Measurements from ENCODE around the gene NFATC2IP. TPM values are rescaled to one million over a fixed set of nuclear protein-coding genes. Genes with fewer than 3 reads are reported as not detected.
A peak's percentile ranks its signal among the peaks of the same experiment; 100 is the strongest.

NFATC2IP gene
- total and polyA plus RNA-seq, 2 of the 13 experiments (the other 11 are each of a cell fraction or from before 2014, with no cell fraction given): 32.1 to 48.5 TPM

- TF ChIP-seq ZNF704 (CRISPR knock-in tag; IDR thresholded peaks at IDR 0.05; ENCODE audit: borderline replicate concordance) (0 out of 2 replicates have a peak, but pooled peaks have one; percentile 52), ZNF234 (CRISPR knock-in tag; conservative IDR thresholded peaks at IDR 0.05) (no peak), REPIN1 (CRISPR knock-in tag; IDR thresholded peaks at IDR 0.05; ENCODE audit: borderline replicate concordance, low read depth) (no peak; the same call in 1 of the 2 replicates), TBL1XR1 (IDR thresholded peaks at IDR 0.05; ENCODE audit: borderline replicate concordance, low read length, partially characterized antibody) (peak; percentile 10), THAP11 (CRISPR knock-in tag; IDR thresholded peaks at IDR 0.05) (peak; percentile 71), WIZ (CRISPR knock-in tag; IDR thresholded peaks at IDR 0.05) (peak; percentile 92), ELF1 (CRISPR knock-in tag; IDR thresholded peaks at IDR 0.05) (peak; percentile 96), GLI4 (CRISPR knock-in tag; IDR thresholded peaks at IDR 0.05; ENCODE audit: borderline replicate concordance) (no peak), TCF12 (IDR thresholded peaks at IDR 0.05) (no peak), TCF12 (CRISPR knock-in tag; IDR thresholded peaks at IDR 0.05) (no peak), EED (CRISPR knock-in tag; IDR thresholded peaks at IDR 0.05) (no peak), ZEB1 (IDR thresholded peaks at IDR 0.05; ENCODE audit: insufficient replicate concordance, low read depth) (peak; percentile 99), NCOA1 (CRISPR knock-in tag; IDR thresholded peaks at IDR 0.05) (no peak), AHDC1 (CRISPR knock-in tag; IDR thresholded peaks at IDR 0.05; ENCODE audit: borderline replicate concordance) (no peak), HNRNPLL (IDR thresholded peaks at IDR 0.05; ENCODE audit: low read depth, low read length, poor library complexity, severe bottlenecking) (peak; percentile 99), SRF (IDR thresholded peaks at IDR 0.05; ENCODE audit: low read depth, low read length) (no peak), ZNF781 (CRISPR knock-in tag; IDR thresholded peaks at IDR 0.05; ENCODE audit: borderline replicate concordance, not compliant biosample characterization) (peak; percentile 32), YEATS2 (CRISPR knock-in tag; IDR thresholded peaks at IDR 0.05; ENCODE audit: borderline replicate concordance) (peak; percentile 86), ZNF501 (CRISPR knock-in tag; IDR thresholded peaks at IDR 0.05) (0 out of 2 replicates have a peak, but pooled peaks have one; percentile 6), ZNF138 (CRISPR knock-in tag; IDR thresholded peaks at IDR 0.05; ENCODE audit: low read depth) (no peak), BCL6 (CRISPR knock-in tag; IDR thresholded peaks at IDR 0.05) (no peak)
Observed at GRCh38 chr16:28924762-28925385, 25.9 kb upstream of the NFATC2IP start, which contains the start of gene RABEP2 (continued).

Measured in HepG2 (cell line).